Measurements from ENCODE around the gene AMZ1. TPM values are rescaled to one million over a fixed set of nuclear protein-coding genes. Genes with fewer than 3 reads are reported as not detected.

AMZ1 gene
- total RNA-seq, 1 donor from 2014 or later = 1.2 TPM

DNA sequence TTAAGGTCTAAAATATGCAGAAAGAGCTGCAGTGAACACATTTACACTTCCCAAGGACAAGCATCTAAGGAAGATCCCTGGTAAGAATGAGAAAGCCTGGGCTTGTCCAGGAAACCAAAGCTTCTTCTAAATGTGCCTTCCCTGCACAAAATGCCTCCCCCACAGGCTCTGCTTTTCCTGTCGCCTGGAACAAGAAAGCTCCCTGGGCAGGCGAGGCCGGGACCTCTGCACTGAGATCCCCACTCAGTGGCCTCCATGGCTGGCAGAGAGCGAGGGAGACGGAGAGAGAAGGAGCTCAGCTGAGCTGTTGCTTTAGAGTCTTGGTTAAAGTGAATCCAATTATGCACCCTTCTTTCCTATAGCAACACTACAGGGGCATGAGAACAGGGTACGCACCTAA, 75.6 kb downstream of the AMZ1 start:
- no peak overlapping the region for H3K4me3 Mint-ChIP-seq
- H3K9me3 Mint-ChIP-seq = peaks cover 4% of the 10 kb centered on the region
- H3K36me3 Mint-ChIP-seq = peaks cover 24% of the 10 kb centered on the region
- TF ChIP-seq, protein P1, sequence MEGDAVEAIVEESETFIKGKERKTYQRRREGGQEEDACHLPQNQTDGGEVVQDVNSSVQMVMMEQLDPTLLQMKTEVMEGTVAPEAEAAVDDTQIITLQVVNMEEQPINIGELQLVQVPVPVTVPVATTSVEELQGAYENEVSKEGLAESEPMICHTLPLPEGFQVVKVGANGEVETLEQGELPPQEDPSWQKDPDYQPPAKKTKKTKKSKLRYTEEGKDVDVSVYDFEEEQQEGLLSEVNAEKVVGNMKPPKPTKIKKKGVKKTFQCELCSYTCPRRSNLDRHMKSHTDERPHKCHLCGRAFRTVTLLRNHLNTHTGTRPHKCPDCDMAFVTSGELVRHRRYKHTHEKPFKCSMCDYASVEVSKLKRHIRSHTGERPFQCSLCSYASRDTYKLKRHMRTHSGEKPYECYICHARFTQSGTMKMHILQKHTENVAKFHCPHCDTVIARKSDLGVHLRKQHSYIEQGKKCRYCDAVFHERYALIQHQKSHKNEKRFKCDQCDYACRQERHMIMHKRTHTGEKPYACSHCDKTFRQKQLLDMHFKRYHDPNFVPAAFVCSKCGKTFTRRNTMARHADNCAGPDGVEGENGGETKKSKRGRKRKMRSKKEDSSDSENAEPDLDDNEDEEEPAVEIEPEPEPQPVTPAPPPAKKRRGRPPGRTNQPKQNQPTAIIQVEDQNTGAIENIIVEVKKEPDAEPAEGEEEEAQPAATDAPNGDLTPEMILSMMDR (conservative IDR thresholded peaks at IDR 0.05) = no peak
- H3K4me1 Mint-ChIP-seq (ENCODE audit: unreplicated experiment) = peaks cover 20% of the 10 kb centered on the region
- H3K27me3 Mint-ChIP-seq = no peaks in the 10 kb centered on the region
- DNase-seq (ENCODE audit: extremely low spot score, unreplicated experiment) = no peak
- no peak overlapping the region for H3K27ac Mint-ChIP-seq

DNA sequence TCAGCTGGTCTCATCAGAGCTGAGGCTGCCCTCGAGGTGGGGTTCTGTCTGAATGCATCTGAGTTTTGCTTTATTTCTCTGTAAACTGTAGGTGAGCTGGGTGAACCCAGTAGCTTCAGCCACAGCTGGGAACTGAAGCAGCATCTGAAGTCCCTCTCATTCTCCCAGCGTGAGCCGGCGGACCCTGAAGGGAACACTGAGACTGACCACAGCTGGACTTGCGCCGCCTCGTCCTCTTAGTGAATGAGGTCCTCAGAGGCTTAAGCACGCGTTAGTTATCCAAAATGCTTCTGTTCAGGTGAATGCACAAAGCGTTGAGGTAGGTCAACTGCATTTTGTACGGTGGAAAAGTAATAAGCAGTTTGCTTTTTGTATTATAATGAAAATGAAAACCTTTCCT, 76.6 kb downstream of the AMZ1 start:
- DNase-seq (ENCODE audit: extremely low spot score, unreplicated experiment) = no peak
- H3K27ac Mint-ChIP-seq = no peak overlapping the region
- peaks cover 24% of the 10 kb centered on the region for H3K36me3 Mint-ChIP-seq
- H3K27me3 Mint-ChIP-seq = no peaks in the 10 kb centered on the region
- TF ChIP-seq, protein P1 (conservative IDR thresholded peaks at IDR 0.05) = no peak
- H3K4me1 Mint-ChIP-seq (ENCODE audit: unreplicated experiment) = peaks cover 13% of the 10 kb centered on the region
- H3K4me3 Mint-ChIP-seq = no peak overlapping the region
- H3K9me3 Mint-ChIP-seq = peaks cover 4% of the 10 kb centered on the region

Other genes starting within 250 kb of the AMZ1 start
- not detected in 2 replicates for gene GRIFIN, start 211.8 kb upstream of the AMZ1 start, total RNA-seq (ENCODE audit: low replicate concordance)
- 5.0 and 15.3 TPM in 2 replicates for gene LFNG, start 168.4 kb upstream of the AMZ1 start, total RNA-seq (ENCODE audit: low replicate concordance)
- gene BRAT1, start 132.7 kb upstream of the AMZ1 start, total RNA-seq (ENCODE audit: low replicate concordance) = 25.2 and 40.3 TPM in 2 replicates
- gene IQCE, start 129.2 kb upstream of the AMZ1 start, total RNA-seq (ENCODE audit: low replicate concordance) = 25.7 and 35.2 TPM in 2 replicates
- 124 and 166 TPM in 2 replicates for gene TTYH3, start 56.2 kb upstream of the AMZ1 start, total RNA-seq (ENCODE audit: low replicate concordance)
- gene GNA12, start 156.1 kb downstream of the AMZ1 start, total RNA-seq (ENCODE audit: low replicate concordance) = 37.9 and 46.2 TPM in 2 replicates